DMS79 treated with DMSO at 0.1 percent for 48 hours (cell line): ENCODE results near the gene ZDHHC6.
"Not testable (repeated sequence)": the region's sequence is repeated elsewhere in the genome, so short reads cannot be mapped to it uniquely, and the experiment has no call there.

ENCODE experiments used
- DNase-seq: peaks from one replicate; lab custom pipeline; 2025; lab: John Stamatoyannopoulos, UW

The ZDHHC6 gene, protein sequence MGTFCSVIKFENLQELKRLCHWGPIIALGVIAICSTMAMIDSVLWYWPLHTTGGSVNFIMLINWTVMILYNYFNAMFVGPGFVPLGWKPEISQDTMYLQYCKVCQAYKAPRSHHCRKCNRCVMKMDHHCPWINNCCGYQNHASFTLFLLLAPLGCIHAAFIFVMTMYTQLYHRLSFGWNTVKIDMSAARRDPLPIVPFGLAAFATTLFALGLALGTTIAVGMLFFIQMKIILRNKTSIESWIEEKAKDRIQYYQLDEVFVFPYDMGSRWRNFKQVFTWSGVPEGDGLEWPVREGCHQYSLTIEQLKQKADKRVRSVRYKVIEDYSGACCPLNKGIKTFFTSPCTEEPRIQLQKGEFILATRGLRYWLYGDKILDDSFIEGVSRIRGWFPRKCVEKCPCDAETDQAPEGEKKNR

DNA sequence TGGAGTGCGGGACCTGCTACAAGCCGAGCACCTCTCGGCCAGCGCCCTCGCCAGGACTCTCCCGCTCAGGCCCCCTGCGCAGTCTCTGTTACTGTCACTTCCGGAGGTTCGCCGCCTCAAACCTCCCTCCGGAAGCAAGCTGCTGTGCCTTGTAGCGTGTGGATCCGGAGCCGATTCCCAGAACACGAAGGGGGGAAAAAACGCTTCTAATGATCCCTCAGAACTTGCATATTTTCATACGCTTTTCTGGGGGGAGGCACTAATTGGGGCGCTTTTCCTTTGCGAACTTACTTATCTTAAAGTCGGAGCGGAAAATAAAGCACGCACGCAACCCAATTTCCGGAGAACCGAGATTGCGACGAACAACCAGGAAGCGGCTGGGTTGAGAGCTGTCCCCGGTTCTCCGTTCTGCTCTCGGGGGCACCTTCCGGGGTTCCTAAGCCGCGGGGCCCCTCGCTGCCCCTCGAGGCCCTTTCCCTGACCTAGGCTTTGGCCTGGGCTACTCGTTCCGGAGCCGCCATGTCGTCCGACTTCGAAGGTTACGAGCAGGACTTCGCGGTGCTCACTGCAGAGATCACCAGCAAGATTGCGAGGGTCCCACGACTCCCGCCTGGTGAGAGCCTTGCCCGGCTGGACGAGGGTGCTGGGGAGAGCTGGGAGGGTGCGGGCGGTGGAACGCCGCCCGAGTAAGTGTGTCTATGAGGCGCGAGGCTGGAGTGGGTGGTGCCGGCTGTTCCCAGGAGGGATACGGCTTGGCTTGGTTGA, at the start of gene ZDHHC6, which contains the start of gene VTI1A:
Gene ZDHHC6 (minus strand): TSS at position 60 of the 765 bp plus-strand sequence. CDS start 1,478 bp downstream, outside the sequence.
Gene VTI1A (plus strand): TSS at position 361 of the 765 bp plus-strand sequence. CDS start 159 bp downstream, at position 520.
- peak; percentile 70 for DNase-seq

GRCh38 chr10:112492736-112493135, 46.0 kb upstream of the ZDHHC6 start:
- no peak for DNase-seq

- DNase-seq, result no peak
Observed at GRCh38 chr10:112491144-112491543, 44.4 kb upstream of the ZDHHC6 start.

DNA sequence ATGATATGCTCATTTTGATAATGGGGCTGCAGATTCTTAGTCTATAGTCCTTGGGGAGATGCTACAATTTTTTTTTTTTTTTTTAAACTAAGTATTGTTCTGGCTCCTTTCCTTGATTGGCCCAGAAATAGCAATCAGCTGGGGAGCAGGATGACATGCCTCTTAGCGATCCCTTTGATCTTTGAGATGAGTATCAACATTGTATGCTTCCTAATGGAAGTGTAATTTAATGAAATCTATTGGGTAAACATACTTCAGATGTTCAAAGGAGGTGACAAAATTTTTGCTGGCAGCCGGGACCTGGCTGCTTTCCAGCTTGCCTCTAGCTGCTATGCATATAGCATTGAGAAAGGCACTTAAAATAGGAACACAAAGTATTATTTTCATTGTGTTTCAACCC, 43.8 kb upstream of the ZDHHC6 start:
- peak; percentile 75 for DNase-seq

DNA sequence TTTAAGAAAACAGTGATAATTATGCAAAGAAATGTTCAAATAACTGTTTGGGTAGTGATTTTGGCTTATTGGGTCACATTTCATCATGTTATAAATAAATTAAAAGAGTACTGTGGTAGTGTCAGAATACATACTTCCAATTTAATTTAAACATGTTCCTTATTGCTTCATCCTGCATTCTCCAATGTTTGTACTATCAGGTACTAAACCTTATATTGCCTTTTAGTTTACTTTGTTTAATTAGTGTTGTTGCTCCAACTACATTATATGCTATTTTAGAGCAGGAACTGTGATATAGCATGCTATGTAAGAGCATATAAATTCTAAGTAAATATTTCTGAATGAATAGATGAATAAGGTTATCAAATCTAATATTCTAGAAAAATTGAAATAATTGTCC, 41.2 kb upstream of the ZDHHC6 start:
- no peak for DNase-seq

GRCh38 chr10:112484399-112484798, 37.7 kb upstream of the ZDHHC6 start:
- no peak for DNase-seq

DNA sequence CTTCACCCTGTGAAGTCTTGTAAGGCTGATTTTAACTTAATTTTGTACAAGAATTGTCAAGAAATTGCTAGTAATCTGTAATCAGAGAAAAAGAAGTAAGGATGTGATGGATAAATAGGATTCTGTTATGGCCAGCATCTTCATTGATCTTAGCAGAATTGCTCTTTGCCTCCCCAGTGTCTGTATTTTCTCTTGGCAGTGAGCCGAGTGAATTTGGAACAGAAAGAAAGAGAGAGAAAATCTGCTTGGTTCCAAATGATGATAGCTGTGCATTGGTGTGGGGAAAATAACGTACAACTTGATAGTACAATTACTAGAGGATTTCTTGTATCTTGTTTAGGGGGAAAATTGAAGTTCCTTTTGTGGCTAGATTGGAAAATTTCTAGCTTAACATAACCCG, 34.9 kb upstream of the ZDHHC6 start:
- no peak for DNase-seq

GRCh38 chr10:112475575-112476218, 29.0 kb upstream of the ZDHHC6 start:
- DNase-seq, result peak; percentile 3

DNA sequence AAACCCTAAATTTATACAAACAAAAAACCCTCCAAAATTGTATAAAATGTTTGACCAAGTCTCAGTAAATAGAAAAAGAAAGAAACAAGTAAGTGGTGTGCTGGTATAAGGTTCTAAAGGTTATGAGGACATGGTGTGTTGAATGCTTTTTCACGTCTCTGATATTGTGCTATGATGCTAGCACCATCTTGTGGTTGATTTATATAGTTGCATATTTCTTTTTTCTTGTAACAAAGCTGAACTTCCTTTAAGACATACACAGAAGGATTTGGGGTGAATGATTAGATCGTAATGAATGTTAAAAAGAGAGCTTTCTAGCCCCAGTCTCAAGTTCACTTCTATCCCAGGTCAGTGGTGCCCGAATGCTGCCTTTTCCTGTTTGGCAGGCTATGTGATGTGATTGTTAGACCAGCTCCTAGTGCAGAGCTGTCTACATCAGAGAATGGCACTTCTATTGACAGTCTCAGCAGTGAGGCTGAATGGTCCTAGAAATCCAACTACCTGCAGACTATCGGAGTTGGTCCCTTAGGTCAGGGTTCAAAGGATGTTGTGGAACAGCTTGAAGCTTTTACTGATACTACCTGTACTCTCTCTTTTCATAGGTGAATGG, 25.3 kb upstream of the ZDHHC6 start:
- DNase-seq, result peak; percentile 25

- no peak for DNase-seq
Observed at GRCh38 chr10:112467541-112468075, 20.9 kb upstream of the ZDHHC6 start.

DNA sequence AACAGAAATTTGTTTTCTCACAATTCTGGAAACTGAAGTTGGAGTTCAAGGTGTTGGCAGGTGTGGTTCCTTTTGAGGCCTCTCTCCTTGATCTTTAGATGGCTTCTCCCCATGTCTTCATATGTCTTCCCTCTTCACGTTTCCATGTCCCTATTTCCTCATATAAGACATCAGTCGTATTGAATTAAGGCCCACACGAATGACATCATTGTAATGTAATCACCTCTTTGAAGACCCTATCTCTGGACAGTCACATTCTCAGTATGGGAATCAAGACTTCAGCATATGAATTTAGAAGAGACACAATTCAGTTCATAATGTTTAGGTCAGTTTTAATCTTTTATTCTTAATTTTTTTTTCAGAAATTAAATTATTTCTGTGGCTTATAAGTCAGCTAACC, 20.1 kb upstream of the ZDHHC6 start:
- no peak for DNase-seq

GRCh38 chr10:112465299-112465883, 18.7 kb upstream of the ZDHHC6 start:
- no peak for DNase-seq

- not testable (repeated sequence) for DNase-seq
Observed at GRCh38 chr10:112464074-112464473, 17.4 kb upstream of the ZDHHC6 start.

DNA sequence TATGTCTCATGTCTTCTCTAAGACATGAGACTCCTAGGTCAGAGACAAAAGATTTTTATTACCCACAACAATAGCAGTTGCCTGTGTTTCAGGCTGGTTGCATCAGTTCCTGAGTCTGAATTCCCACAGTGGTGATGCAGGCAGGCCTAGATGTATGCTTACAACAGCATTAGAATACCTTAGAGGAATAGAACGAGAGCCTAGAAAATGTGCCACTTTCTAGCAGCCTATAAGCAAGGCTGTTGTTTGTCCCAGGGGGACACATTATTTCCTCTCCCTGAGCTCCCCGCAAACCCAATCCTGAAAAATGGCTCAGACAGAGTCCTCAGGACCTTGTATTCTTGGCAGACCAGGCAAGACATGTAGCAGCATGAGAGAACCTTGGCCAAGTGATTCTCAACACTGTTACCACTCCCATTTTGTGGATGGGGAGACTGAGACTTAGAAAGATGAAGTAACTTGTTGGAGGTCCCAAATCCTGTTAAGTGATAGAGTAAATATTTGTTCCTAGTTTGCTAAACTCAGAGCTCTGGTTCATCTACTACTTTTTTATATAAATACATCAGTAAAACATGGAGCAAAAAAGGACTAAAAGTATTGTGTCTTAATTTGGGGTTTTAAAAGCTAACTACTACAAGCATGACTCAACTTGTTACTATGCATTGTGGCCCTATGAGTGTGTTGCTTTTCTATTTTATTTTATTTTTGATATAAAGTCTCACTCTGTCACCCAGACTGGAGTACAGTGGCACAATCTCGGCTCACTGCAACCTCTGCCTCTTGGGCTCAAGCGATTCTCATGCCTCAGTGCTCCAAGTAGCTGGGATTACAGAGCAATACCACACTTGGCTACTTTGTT, 14.5 kb upstream of the ZDHHC6 start:
- DNase-seq, result no peak

DNA sequence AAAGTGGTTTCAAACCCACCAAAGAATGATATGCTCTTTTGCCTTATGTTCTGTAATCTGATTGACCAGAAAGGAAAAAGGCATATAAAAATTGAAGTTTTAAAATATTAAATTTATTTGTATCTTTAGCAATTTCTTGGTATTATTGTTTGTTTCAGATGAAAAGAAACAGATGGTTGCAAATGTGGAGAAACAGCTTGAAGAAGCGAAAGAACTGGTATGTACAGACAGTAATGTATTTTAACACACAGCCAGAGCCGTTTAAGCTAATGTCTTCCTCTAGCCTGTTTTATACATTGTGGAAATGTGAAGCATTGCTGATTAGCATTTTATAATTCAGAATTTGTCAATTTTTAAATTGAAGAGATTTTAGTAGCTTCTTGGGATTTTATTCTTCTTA, 13.7 kb upstream of the ZDHHC6 start:
- DNase-seq, result no peak

DNA sequence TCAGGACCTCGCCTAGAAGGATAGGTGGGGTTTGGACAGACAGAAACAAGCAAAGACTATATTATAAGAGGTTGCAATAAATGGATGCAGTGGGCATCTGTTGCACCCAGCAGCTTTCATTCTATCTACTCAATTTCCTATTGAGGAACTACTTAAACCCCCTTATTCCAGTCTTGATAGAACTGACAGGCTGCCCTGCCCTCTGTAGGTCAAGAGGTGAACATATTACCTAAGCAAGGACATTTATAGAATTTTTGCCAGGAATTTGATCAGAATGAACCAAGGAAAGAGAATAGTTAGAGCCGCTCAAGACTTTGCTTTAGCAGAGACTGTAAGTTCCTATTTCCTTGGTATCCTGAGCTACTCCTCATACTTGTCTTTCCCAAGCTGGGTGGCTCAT, 9.8 kb upstream of the ZDHHC6 start:
- no peak for DNase-seq

DNA sequence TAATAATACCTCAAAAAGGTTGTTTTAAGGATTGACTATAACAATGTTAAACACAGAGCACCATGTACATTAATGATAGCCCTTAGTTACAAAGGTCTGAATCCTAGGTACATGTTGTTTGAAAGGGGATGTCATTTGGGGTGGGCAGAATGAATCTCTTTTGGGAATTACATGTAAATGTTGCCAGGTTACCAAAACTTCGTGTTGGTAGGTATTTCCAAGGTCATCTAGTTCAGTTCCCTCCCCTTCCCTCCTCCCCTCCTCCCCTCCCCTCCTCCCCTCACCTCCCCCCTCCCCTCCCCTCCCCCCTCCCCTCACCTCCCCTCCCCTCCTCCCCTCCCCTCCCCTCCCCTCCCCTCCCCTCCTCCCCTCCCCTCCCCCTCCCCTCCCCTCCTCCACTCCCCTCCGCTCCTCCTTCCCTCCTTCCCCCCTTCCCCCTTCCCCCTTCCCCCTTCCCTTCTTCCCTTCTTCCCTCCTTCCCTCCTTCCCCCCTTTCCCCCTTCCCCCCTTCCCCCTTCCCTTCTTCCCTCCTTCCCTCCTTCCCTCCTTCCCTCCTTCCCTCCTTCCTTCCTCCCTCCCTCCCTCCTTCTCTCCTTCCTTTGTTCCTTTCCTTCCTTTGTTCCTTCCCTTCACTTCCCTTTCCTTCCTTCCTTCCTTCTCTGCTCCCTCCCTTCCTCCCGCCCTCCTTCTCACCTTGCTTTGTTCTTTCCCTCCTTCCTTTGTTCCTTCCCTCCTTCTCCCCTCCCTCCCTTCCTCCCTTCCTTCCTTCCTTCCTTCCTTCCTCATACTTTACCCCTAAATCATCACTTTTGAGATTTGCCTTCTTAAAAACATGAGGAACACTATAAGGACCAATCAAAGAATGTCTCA, 8.4 kb upstream of the ZDHHC6 start:
- DNase-seq, result no peak

DNA sequence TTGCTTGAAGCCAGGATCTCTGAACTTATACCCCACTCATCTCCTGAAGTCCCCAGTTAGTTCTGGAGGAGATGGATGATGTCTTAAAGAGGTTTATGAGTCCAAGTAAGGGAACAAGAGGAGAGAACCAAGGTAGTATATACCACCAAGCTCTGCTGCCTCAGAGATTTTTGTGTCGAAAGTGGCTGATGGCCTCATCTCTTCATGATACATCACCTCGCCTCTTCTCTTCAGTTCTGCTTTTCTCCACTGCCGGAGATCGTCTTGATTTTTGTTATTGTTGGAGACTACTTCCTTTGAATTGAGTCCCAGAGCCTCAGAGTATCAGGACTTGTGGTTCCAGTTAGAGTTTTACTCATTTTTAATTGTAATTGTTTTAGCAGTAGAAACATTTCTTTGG, 2.2 kb upstream of the ZDHHC6 start:
- DNase-seq, result no peak

- no peak for DNase-seq
Observed at GRCh38 chr10:112447620-112447928, 860 bp upstream of the ZDHHC6 start.
